DMS 273 treated with DMSO at 0.1 percent for 48 hours (cell line): Measurements from ENCODE around the gene SUGCT.

Source experiments
- DNase-seq: peaks from one replicate; lab custom pipeline; 2025; lab: John Stamatoyannopoulos, UW

Gene SUGCT

GRCh38 chr7:40470817-40471216 is 336.0 kb downstream of the SUGCT start:
- DNase-seq: no peak

GRCh38 chr7:40471891-40472290 is 337.1 kb downstream of the SUGCT start:
- DNase-seq: no peak

GRCh38 chr7:40474790-40475680 is 340.2 kb downstream of the SUGCT start:
- DNase-seq: no peak

- no peak for DNase-seq
These were observed 340.8 kb downstream of the SUGCT start for GRCh38 chr7:40475681-40475982.

GRCh38 chr7:40477094-40477493 is 342.3 kb downstream of the SUGCT start:
- no peak for DNase-seq

- no peak for DNase-seq
These were observed 348.0 kb downstream of the SUGCT start for GRCh38 chr7:40482845-40483244.

GRCh38 chr7:40483630-40484029 is 348.8 kb downstream of the SUGCT start:
- no peak for DNase-seq

GRCh38 chr7:40489844-40490602 is 355.2 kb downstream of the SUGCT start:
- no peak for DNase-seq

- DNase-seq: no peak
These were observed 355.8 kb downstream of the SUGCT start for GRCh38 chr7:40490603-40490924.

GRCh38 chr7:40492946-40493345 is 358.1 kb downstream of the SUGCT start:
- no peak for DNase-seq

GRCh38 chr7:40493609-40494051 is 358.8 kb downstream of the SUGCT start:
- no peak for DNase-seq

- no peak for DNase-seq
These were observed 364.2 kb downstream of the SUGCT start for GRCh38 chr7:40498924-40499510.

GRCh38 chr7:40499718-40500117 is 364.9 kb downstream of the SUGCT start:
- no peak for DNase-seq

- no peak for DNase-seq
These were observed 365.4 kb downstream of the SUGCT start for GRCh38 chr7:40500219-40500618.

GRCh38 chr7:40502359-40502758 is 367.6 kb downstream of the SUGCT start:
- DNase-seq: no peak

GRCh38 chr7:40506158-40506557 is 371.4 kb downstream of the SUGCT start:
- DNase-seq: no peak

- DNase-seq: no peak
These were observed 372.4 kb downstream of the SUGCT start for GRCh38 chr7:40507166-40507565.

GRCh38 chr7:40509287-40509996 is 374.6 kb downstream of the SUGCT start:
- DNase-seq: peak; percentile 56

GRCh38 chr7:40516376-40516775 is 381.6 kb downstream of the SUGCT start:
- DNase-seq: no peak

- no peak for DNase-seq
These were observed 384.2 kb downstream of the SUGCT start for GRCh38 chr7:40519009-40519408.

GRCh38 chr7:40520986-40521738 is 386.4 kb downstream of the SUGCT start:
- no peak for DNase-seq

- peak; percentile 39 for DNase-seq
These were observed 391.0 kb downstream of the SUGCT start for GRCh38 chr7:40525764-40526163.
